Measurements from ENCODE around the gene BEGAIN.

Gene BEGAIN

GRCh38 chr14:100572543-100572942, 14.7 kb downstream of the BEGAIN start:
- no peak for DNase-seq
- intact Hi-C loops (cut with DNase I) = no loop called here

- no peak for DNase-seq
- intact Hi-C loops (cut with DNase I) = no loop called here
These were observed 15.4 kb downstream of the BEGAIN start for GRCh38 chr14:100571837-100572236.

GRCh38 chr14:100570726-100571454, 16.3 kb downstream of the BEGAIN start:
- intact Hi-C loops (cut with DNase I) = no loop called here
- no peak for DNase-seq

- intact Hi-C loops (cut with DNase I) = no loop called here
- no peak for DNase-seq
These were observed 17.4 kb downstream of the BEGAIN start for GRCh38 chr14:100569734-100570286.

- no peak for DNase-seq
- intact Hi-C loops (cut with DNase I) = no loop called here
These were observed 18.1 kb downstream of the BEGAIN start for GRCh38 chr14:100568998-100569733.

- DNase-seq = no peak
- intact Hi-C loops (cut with DNase I) = no loop called here
These were observed 18.8 kb downstream of the BEGAIN start for GRCh38 chr14:100568164-100568997.

- intact Hi-C loops (cut with DNase I) = no loop called here
- DNase-seq = no peak
These were observed 19.4 kb downstream of the BEGAIN start for GRCh38 chr14:100567877-100568163.

GRCh38 chr14:100567009-100567876, 20.0 kb downstream of the BEGAIN start:
- intact Hi-C loops (cut with DNase I) = no loop called here
- DNase-seq = no peak

- intact Hi-C loops (cut with DNase I) = no loop called here
- DNase-seq = no peak
These were observed 20.6 kb downstream of the BEGAIN start for GRCh38 chr14:100566586-100566985.

GRCh38 chr14:100566119-100566518, 21.1 kb downstream of the BEGAIN start:
- intact Hi-C loops (cut with DNase I) = no loop called here
- no peak for DNase-seq

GRCh38 chr14:100565650-100566049, 21.6 kb downstream of the BEGAIN start:
- DNase-seq = no peak
- intact Hi-C loops (cut with DNase I) = no loop called here

GRCh38 chr14:100564512-100564911, 22.7 kb downstream of the BEGAIN start:
- intact Hi-C loops (cut with DNase I) = no loop called here
- DNase-seq = no peak

- no peak for DNase-seq
- intact Hi-C loops (cut with DNase I) = no loop called here
These were observed 24.5 kb downstream of the BEGAIN start for GRCh38 chr14:100562751-100563150.

- intact Hi-C loops (cut with DNase I) = no loop called here
- no peak for DNase-seq
These were observed 26.2 kb downstream of the BEGAIN start for GRCh38 chr14:100561005-100561404.

GRCh38 chr14:100560471-100560870, 26.7 kb downstream of the BEGAIN start:
- intact Hi-C loops (cut with DNase I) = no loop called here
- no peak for DNase-seq

GRCh38 chr14:100559455-100559854, 27.8 kb downstream of the BEGAIN start:
- intact Hi-C loops (cut with DNase I) = no loop called here

GRCh38 chr14:100558966-100559365, 28.3 kb downstream of the BEGAIN start:
- intact Hi-C loops (cut with DNase I) = no loop called here
- DNase-seq = no peak

More at GRCh38 chr14:100559455-100559854, 27.8 kb downstream of the BEGAIN start:
- DNase-seq = no peak

- no peak for DNase-seq
- intact Hi-C loops (cut with DNase I) = no loop called here
These were observed 29.0 kb downstream of the BEGAIN start for GRCh38 chr14:100558226-100558625.

GRCh38 chr14:100557658-100558057, 29.6 kb downstream of the BEGAIN start:
- peak in 1 of 10 donors; percentile 24 for DNase-seq

GRCh38 chr14:100556936-100557505, 30.2 kb downstream of the BEGAIN start:
- intact Hi-C loops (cut with DNase I) = no loop called here
- DNase-seq = no peak

More at GRCh38 chr14:100557658-100558057, 29.6 kb downstream of the BEGAIN start:
- intact Hi-C loops (cut with DNase I) = no loop called here
